HEK293T (cell line): ENCODE measurements around the gene PPP6R2.

Source experiments
- CTCF ChIA-PET: fragments of 350-600 bp; formaldehyde crosslinking; extraction: SDS; loops from one replicate; lab custom pipeline; 2021; ENCODE audit warnings: antibody characterized with exemption, inconsistent platforms; lab: Yijun Ruan, JAX
- POLR2A ChIA-PET: fragments of 350-600 bp; formaldehyde crosslinking; extraction: SDS; loops from one replicate; lab custom pipeline; 2020; ENCODE audit warnings: antibody characterized with exemption, inconsistent platforms; lab: Yijun Ruan, JAX
- DNase-seq: peaks from one replicate; pipeline ENCODE4 v3.0.0; 2012; ENCODE audit warnings: mixed read lengths; ENCODE audit errors: extremely low spot score
- ARNT ChIP-seq: fragments of 450-650 bp; IDR thresholded peaks from 2 replicates; pipeline ENCODE4 v1.6.1; 2017; ENCODE audit warnings: mild to moderate bottlenecking
- BHLHE40 ChIP-seq: fragments of 450-650 bp; IDR thresholded peaks from 2 replicates; pipeline ENCODE4 v1.6.1; 2016; ENCODE audit warnings: mild to moderate bottlenecking, moderate library complexity, borderline replicate concordance
- CTBP1 ChIP-seq: fragments of 450-650 bp; IDR thresholded peaks from 2 replicates; pipeline ENCODE4 v1.6.1; 2016; ENCODE audit warnings: borderline replicate concordance
- ELF4 ChIP-seq: fragments of 450-650 bp; IDR thresholded peaks from 2 replicates; pipeline ENCODE4 v1.6.1; 2017; ENCODE audit warnings: antibody characterized with exemption
- FOXA1 ChIP-seq: fragments of 450-650 bp; IDR thresholded peaks from 2 replicates; pipeline ENCODE4 v1.6.1; 2016; ENCODE audit warnings: mild to moderate bottlenecking
- FOXK2 ChIP-seq: fragments of 450-650 bp; IDR thresholded peaks from 2 replicates; pipeline ENCODE4 v1.6.1; 2016; ENCODE audit warnings: mild to moderate bottlenecking
- FOXM1 ChIP-seq: fragments of 450-650 bp; IDR thresholded peaks from 2 replicates; pipeline ENCODE4 v1.6.1; 2017; ENCODE audit warnings: mild to moderate bottlenecking, borderline replicate concordance
- HDGF ChIP-seq: fragments of 450-650 bp; IDR thresholded peaks from 2 replicates; pipeline ENCODE4 v1.6.1; 2017; ENCODE audit warnings: antibody characterized with exemption, borderline replicate concordance
- L3MBTL2 ChIP-seq: fragments of 450-650 bp; conservative IDR thresholded peaks from 2 replicates; pipeline ENCODE4 v1.6.1; 2016; ENCODE audit warnings: mild to moderate bottlenecking
- LEF1 ChIP-seq: fragments of 450-650 bp; IDR thresholded peaks from 2 replicates; pipeline ENCODE4 v1.6.1; 2017; ENCODE audit warnings: mild to moderate bottlenecking, borderline replicate concordance
- NFRKB ChIP-seq: fragments of 450-650 bp; IDR thresholded peaks from 2 replicates; pipeline ENCODE4 v1.6.1; 2016; ENCODE audit warnings: mild to moderate bottlenecking, moderate library complexity
- SP1 ChIP-seq: fragments of 450-650 bp; IDR thresholded peaks from 2 replicates; pipeline ENCODE4 v1.6.1; 2017
- SUZ12 ChIP-seq: fragments of 450-650 bp; IDR thresholded peaks from 2 replicates; pipeline ENCODE4 v1.6.1; 2016; ENCODE audit warnings: mild to moderate bottlenecking
- TARDBP ChIP-seq: fragments of 450-650 bp; IDR thresholded peaks from 2 replicates; pipeline ENCODE4 v1.6.1; 2016
- ZNF384 ChIP-seq: fragments of 450-650 bp; IDR thresholded peaks from 2 replicates; pipeline ENCODE4 v1.6.1; 2016
- TF ChIP-seq, protein P1 (sequence below): fragments of 450-650 bp; IDR thresholded peaks from 2 replicates; pipeline ENCODE4 v1.6.1; 2016

Gene PPP6R2

DNA sequence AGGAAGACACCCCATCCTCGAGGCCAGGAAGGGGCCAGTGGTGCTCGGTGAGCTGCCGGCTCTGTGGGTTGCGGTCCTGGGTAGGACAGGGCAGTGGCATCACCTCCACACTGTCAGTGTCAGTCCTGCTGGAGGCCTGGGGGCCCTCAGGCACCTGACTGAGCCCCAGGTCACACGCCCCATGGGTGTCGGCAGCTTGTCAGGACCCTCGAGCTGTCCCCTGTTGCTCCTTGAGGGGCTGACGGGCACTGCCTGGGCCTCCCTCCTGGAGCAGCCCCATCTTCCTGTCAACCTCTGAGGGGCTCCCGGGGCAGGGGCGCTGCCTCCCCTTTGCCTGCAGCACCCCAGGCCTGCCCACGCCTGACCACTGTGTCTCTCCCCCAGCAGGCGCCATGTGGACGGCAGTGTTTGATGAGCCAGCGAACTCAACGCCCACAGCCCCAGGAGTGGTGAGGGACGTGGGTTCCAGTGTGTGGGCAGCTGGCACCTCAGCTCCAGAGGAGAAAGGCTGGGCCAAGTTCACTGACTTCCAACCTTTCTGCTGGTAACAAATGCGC is 96.3 kb downstream of the PPP6R2 start:
- TF ChIP-seq FOXM1 (no peak), L3MBTL2 (no peak), FOXA1 (no peak), ELF4 (no peak), ARNT (no peak), SUZ12 (no peak), TARDBP (no peak), CTBP1 (no peak), HDGF (no peak), NFRKB (no peak), LEF1 (no peak), SP1 (no peak), BHLHE40 (no peak), FOXK2 (no peak), ZNF384 (no peak)
- TF ChIP-seq, protein P1, sequence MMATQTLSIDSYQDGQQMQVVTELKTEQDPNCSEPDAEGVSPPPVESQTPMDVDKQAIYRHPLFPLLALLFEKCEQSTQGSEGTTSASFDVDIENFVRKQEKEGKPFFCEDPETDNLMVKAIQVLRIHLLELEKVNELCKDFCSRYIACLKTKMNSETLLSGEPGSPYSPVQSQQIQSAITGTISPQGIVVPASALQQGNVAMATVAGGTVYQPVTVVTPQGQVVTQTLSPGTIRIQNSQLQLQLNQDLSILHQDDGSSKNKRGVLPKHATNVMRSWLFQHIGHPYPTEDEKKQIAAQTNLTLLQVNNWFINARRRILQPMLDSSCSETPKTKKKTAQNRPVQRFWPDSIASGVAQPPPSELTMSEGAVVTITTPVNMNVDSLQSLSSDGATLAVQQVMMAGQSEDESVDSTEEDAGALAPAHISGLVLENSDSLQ: no peak
- no peak for DNase-seq
- ChIA-PET POLR2A (interaction anchor here (2.3 kb wide), 1 partner anchor 68 kb away, joined by 4 read pairs; the partner anchor contains the start of gene LMF2), CTCF (no interaction called here)

DNA sequence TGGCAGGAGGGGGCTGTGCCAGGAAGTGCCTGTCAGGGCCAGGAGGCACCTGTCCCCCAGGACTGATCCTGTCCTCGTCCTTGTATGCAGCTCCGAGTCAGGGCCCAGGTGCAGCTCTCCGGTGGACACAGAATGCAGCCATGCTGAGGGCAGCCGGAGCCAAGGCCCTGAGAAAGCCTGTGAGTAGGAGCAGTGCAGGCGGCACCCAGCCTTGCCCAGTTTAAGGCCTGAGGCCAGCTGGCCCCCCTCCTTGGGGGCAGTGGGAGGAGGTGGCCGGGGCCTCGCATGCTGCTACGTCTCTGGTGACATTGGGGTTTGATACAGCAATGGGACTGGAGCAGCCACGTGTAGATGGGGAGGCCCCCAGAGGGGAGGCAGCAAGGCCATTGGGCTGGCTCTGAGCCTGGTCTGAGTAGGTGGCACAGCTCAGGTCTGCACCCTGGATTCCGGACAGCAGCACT is 96.8 kb downstream of the PPP6R2 start:
- DNase-seq: no peak
- no peak for TF ChIP-seq FOXK2
- no peak for TF ChIP-seq BHLHE40
- TF ChIP-seq TARDBP: no peak
- TF ChIP-seq FOXM1: no peak
- no peak for TF ChIP-seq CTBP1
- no peak for TF ChIP-seq SP1
- no peak for TF ChIP-seq ZNF384
- ChIA-PET POLR2A (interaction anchor here (2.3 kb wide), 1 partner anchor 68 kb away, joined by 4 read pairs; the partner anchor contains the start of gene LMF2), CTCF (no interaction called here)

DNA sequence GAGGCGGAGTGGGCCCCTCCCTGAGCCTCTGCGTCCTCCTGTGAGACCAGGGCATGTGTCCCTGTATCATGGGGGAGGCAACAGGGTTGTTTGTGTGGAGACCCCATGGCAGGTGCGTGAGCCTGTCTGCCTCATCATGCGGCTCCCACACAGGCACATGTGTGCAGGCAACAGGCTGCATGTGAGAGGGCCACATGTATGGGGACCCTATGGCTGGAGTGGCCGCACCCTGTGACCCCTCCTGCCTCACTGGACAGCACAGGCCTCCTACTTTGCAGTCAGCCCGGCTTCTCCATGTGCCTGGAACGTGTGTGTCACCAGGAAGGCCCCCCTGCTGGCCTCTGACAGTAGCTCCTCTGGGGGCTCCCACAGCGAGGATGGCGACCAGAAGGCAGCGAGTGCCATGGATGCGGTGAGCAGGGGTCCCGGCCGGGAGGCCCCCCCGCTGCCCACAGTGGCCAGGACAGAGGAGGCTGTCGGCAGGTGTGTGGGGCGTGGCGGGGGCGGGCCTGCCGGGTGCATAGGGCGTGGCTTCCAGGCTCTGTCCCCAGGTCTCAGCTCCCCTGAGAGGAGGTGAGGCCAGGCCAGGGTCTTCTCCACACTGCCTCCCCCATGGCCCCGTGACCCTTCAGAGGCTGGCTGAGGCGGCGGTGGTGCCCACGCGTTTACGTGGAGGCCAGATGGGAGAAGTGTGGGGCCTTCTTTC is 97.6 kb downstream of the PPP6R2 start:
- DNase-seq: no peak
- TF ChIP-seq ZNF384: no peak
- no peak for TF ChIP-seq NFRKB
- no peak for TF ChIP-seq ELF4
- no peak for TF ChIP-seq CTBP1
- TF ChIP-seq, protein P1: no peak
- no peak for TF ChIP-seq L3MBTL2
- TF ChIP-seq SUZ12: no peak
- TF ChIP-seq TARDBP: no peak
- POLR2A ChIA-PET: interaction anchor here (2.3 kb wide), 1 partner anchor 67 kb away, joined by 4 read pairs; the partner anchor contains the start of gene LMF2
- CTCF ChIA-PET: no interaction called here

DNA sequence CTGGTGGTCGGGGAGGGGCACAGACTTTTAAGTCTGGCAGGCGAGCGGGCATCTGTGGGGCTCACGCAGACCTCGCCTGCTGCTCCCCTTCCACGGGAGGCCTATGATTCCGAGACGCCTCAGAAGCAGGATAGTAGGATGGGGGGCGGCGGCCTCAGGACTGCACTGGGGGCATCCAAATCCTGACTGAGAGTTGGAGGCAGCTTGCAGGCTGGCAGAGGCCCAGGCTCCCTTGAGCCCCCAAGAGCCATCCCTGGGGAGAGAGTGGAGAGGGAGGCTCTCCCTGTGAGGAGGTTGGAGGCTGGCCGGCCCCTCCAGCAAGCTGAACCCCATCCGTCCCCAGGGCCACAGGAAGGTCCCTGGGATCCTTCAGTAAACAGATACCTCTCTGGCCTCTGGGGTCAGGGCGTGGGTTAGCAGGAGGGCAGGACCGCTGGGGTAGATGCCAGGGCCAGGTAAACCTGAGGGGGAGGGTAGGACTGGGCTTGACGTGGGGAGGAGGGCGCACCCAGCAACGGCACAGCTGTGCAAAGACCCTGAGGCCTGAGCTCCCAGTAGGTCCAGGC is 98.4 kb downstream of the PPP6R2 start:
- no peak for DNase-seq
- POLR2A ChIA-PET: no interaction called here
- CTCF ChIA-PET: interaction anchor here (1.0 kb wide), 1 partner anchor 57 kb away, joined by 3 read pairs; no protein-coding TSS in a partner anchor
- TF ChIP-seq LEF1: no peak
- TF ChIP-seq BHLHE40: no peak
- TF ChIP-seq HDGF: no peak
- no peak for TF ChIP-seq ELF4
- no peak for TF ChIP-seq NFRKB
- TF ChIP-seq, protein P1: no peak
- TF ChIP-seq SUZ12: no peak

DNA sequence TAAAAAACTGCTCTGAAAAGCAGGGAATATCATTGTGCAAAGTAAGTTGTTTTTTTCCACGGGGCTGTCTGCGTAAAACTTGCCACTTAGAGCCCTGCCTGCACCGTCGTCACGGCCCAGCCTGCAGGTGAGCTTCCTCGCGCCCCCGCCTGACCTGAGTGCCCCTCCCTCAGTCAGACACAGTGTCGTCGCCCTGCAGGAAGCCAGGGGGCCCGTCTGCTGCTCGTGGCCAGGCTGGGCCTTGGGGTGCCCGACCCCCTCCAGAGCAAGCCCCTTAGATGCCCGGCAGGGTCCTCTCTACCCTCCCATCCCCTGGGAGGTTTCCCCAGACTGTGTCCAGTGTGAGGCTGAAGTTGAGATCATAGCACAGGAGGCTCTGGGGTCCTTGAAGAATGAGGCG is 100.1 kb downstream of the PPP6R2 start:
- no peak for DNase-seq
- ChIA-PET CTCF (no interaction called here), POLR2A (no interaction called here)
- TF ChIP-seq ARNT: no peak
- no peak for TF ChIP-seq ZNF384
- no peak for TF ChIP-seq FOXK2
- TF ChIP-seq CTBP1: no peak
- TF ChIP-seq FOXA1: no peak
- no peak for TF ChIP-seq SP1
- no peak for TF ChIP-seq NFRKB
- TF ChIP-seq HDGF: no peak
- TF ChIP-seq SUZ12: no peak
- TF ChIP-seq LEF1: no peak

DNA sequence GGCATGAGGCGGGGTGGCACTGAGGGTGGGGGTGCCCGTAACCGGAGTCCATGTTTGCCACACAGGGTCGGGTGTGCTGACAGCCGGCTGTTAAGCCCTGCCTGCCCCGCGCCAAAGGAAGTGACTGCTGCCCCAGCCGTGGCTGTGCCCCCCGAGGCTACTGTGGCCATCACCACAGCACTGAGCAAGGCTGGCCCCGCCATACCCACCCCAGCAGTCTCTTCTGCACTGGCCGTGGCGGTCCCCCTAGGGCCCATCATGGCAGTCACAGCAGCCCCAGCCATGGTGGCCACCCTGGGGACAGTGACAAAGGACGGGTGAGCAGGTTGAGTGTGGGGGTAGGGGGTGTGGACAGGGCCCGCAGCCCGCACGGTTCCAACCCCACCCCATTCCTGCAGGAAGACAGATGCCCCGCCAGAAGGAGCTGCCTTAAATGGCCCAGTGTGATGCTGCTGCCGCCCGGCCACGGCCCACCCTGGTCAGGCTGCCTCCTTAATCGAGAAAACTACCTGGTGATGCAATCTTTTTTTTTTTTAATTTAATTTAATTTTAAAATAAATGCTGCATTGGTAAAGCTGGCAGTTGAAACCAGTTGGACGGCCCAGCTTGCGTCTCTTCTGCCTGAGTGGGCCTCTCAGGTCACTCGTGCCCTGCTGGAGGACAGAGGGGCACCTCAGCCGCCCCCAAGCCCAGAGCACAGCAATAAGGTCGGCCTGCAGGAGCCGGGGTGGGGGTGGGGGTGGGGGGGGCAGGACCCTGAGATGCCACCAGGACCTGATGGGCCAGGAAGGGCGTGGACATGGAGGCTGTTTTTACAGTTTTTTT is 100.9 kb downstream of the PPP6R2 start:
- TF ChIP-seq, protein P1: no peak
- TF ChIP-seq TARDBP (no peak), L3MBTL2 (no peak), ZNF384 (no peak), LEF1 (no peak), NFRKB (no peak), CTBP1 (no peak), SP1 (no peak), ARNT (no peak), FOXA1 (no peak), HDGF (no peak), BHLHE40 (no peak), FOXM1 (no peak), SUZ12 (no peak), FOXK2 (no peak), ELF4 (no peak)
- ChIA-PET POLR2A (interaction anchor here (0.9 to 1.8 kb wide), 2 partner anchors 9 to 64 kb away, joined by 3 to 7 read pairs; partner anchors contain the start of genes LMF2 and NCAPH2), CTCF (no interaction called here)
- no peak for DNase-seq
